GM12878 (cell line): ENCODE data around the gene AXIN1. TPM values are rescaled to one million over a fixed set of nuclear protein-coding genes. Genes with fewer than 3 reads are reported as not detected.

Experiments used
- ETV6 ChIP-seq, 2 experiments: fragments of 450-650 bp in 1 of 2; IDR thresholded peaks in 1 of 2; conservative IDR thresholded peaks in 1 of 2; 2 replicates each; pipeline ENCODE4 v1.6.1; 2014; ENCODE audit warnings: antibody characterized with exemption in 1 of 2, borderline replicate concordance in 1 of 2, low read depth in 1 of 2, mild to moderate bottlenecking in 1 of 2, moderate library complexity in 1 of 2
- EZH2 ChIP-seq: IDR thresholded peaks from 2 replicates; pipeline ENCODE4 v1.6.1; 2012; ENCODE audit warnings: low read depth, mild to moderate bottlenecking, control low read depth, inconsistent platforms, low read length, borderline replicate concordance; ENCODE audit not compliant: control insufficient read depth
- JUNB ChIP-seq: IDR thresholded peaks from 2 replicates; pipeline ENCODE4 v1.6.1; 2016; ENCODE audit warnings: antibody characterized with exemption, mild to moderate bottlenecking
- KAT2A ChIP-seq: conservative IDR thresholded peaks from 2 replicates; pipeline ENCODE4 v1.6.1; 2011; ENCODE audit warnings: low read depth, low read length; ENCODE audit not compliant: control insufficient read depth
- YBX1 ChIP-seq: fragments of 450-650 bp; IDR thresholded peaks from 2 replicates; pipeline ENCODE4 v1.6.1; 2016; ENCODE audit warnings: antibody characterized with exemption
- ZBED1 ChIP-seq: IDR thresholded peaks from 2 replicates; pipeline ENCODE4 v1.6.1; 2016; ENCODE audit warnings: borderline replicate concordance
- polyA plus RNA-seq, 11 experiments: library from polyadenylated mRNA; depleted of rRNA in 4 of 11; unstranded in 6 of 11; stranded (reverse) in 5 of 11; fragments of >200 nt; fragmentation: Nextera tagmentation in 4 of 11; fragmentation: Illumina TruSeq in 1 of 11; extraction: Ambion mirVana in 4 of 11; extraction: Trizol in 1 of 11; gene quantifications; 1 replicate in 1 of 11; 2 replicates in 10 of 11; pipeline versions ENCODE4 v1.2.1 to v1.2.3, GENCODE V29; 2011 to 2016; ENCODE audit warnings: inconsistent platforms in 2 of 11, missing spikeins in 2 of 11, low read depth in 1 of 11
- total RNA-seq, 4 experiments: library from RNA; depleted of rRNA in 3 of 4; stranded (reverse); fragments of >200 nt in 3 of 4; fragmentation: Illumina TruSeq in 1 of 4; extraction: Trizol in 1 of 4; gene quantifications; 2 replicates each; pipeline versions ENCODE4 v1.2.1 to v1.2.3, GENCODE V29; 2013 to 2021
- TF ChIP-seq, protein P1 (sequence below): IDR thresholded peaks from 2 replicates; pipeline ENCODE4 v1.6.1; 2012; ENCODE audit warnings: low read length, inconsistent platforms
- TF ChIP-seq, protein P2 (sequence below): fragments of 450-650 bp; conservative IDR thresholded peaks from 2 replicates; pipeline ENCODE4 v1.6.1; 2017; ENCODE audit warnings: mild to moderate bottlenecking, moderate library complexity

The AXIN1 gene
- total and polyA plus RNA-seq, 10 of the 15 experiments (the other 5 are each of a cell fraction or from before 2014, with no cell fraction given): 0.26 to 27.1 (median 7.7) TPM

DNA sequence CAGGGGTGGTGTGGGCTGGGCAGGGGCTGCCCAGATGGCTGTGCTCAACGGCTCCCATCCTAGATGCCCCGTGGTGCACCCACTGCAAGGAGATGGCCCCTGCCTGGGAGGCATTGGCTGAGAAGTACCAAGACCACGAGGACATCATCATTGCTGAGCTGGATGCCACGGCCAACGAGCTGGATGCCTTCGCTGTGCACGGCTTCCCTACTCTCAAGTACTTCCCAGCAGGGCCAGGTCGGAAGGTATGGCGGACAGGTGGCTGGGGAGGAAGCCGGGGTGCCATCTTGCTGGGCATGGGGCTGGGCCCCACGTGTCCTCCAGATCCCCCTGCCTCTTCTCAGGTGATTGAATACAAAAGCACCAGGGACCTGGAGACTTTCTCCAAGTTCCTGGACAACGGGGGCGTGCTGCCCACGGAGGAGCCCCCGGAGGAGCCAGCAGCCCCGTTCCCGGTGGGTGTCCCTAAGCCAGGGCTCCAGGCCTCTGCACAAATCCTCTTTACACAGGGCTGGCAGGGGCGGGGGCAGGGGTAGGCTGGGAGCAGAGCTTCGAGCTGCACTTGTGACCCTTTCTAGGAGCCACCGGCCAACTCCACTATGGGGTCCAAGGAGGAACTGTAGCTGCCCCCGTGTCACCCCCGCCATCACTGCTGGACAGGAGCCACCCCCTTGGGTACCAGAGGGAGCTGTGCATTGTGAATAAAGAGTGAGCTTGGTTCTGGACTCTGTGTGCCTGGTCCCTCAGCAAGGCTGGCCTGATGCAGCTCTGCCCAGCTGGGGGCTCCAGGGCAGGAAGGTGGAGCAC, 65.8 kb downstream of the AXIN1 start (continued):
- TF ChIP-seq EZH2 (no peak), JUNB (no peak), YBX1 (no peak), ETV6 (conservative IDR thresholded peaks at IDR 0.05 in 1 of 2, IDR thresholded peaks at IDR 0.05 in 1 of 2; ENCODE audit: borderline replicate concordance in 1 of 2, low read depth in 1 of 2) (no peak), ZBED1 (no peak), KAT2A (no peak)
- TF ChIP-seq, protein P1, sequence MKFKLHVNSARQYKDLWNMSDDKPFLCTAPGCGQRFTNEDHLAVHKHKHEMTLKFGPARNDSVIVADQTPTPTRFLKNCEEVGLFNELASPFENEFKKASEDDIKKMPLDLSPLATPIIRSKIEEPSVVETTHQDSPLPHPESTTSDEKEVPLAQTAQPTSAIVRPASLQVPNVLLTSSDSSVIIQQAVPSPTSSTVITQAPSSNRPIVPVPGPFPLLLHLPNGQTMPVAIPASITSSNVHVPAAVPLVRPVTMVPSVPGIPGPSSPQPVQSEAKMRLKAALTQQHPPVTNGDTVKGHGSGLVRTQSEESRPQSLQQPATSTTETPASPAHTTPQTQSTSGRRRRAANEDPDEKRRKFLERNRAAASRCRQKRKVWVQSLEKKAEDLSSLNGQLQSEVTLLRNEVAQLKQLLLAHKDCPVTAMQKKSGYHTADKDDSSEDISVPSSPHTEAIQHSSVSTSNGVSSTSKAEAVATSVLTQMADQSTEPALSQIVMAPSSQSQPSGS: no peak
- TF ChIP-seq, protein P2, sequence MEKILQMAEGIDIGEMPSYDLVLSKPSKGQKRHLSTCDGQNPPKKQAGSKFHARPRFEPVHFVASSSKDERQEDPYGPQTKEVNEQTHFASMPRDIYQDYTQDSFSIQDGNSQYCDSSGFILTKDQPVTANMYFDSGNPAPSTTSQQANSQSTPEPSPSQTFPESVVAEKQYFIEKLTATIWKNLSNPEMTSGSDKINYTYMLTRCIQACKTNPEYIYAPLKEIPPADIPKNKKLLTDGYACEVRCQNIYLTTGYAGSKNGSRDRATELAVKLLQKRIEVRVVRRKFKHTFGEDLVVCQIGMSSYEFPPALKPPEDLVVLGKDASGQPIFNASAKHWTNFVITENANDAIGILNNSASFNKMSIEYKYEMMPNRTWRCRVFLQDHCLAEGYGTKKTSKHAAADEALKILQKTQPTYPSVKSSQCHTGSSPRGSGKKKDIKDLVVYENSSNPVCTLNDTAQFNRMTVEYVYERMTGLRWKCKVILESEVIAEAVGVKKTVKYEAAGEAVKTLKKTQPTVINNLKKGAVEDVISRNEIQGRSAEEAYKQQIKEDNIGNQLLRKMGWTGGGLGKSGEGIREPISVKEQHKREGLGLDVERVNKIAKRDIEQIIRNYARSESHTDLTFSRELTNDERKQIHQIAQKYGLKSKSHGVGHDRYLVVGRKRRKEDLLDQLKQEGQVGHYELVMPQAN: no peak
